GM18873 (cell line): Measurements from ENCODE around the gene FGF8.

Source experiments
- ATAC-seq: cut with Tn5 transposase; IDR thresholded peaks from one replicate; pipeline ENCODE4 v1.9.1; 2021; ENCODE audit warnings: mild to moderate bottlenecking, moderate library complexity, moderate number of reproducible peaks; ENCODE audit not compliant: unreplicated experiment, low FRiP score

FGF8 gene

DNA sequence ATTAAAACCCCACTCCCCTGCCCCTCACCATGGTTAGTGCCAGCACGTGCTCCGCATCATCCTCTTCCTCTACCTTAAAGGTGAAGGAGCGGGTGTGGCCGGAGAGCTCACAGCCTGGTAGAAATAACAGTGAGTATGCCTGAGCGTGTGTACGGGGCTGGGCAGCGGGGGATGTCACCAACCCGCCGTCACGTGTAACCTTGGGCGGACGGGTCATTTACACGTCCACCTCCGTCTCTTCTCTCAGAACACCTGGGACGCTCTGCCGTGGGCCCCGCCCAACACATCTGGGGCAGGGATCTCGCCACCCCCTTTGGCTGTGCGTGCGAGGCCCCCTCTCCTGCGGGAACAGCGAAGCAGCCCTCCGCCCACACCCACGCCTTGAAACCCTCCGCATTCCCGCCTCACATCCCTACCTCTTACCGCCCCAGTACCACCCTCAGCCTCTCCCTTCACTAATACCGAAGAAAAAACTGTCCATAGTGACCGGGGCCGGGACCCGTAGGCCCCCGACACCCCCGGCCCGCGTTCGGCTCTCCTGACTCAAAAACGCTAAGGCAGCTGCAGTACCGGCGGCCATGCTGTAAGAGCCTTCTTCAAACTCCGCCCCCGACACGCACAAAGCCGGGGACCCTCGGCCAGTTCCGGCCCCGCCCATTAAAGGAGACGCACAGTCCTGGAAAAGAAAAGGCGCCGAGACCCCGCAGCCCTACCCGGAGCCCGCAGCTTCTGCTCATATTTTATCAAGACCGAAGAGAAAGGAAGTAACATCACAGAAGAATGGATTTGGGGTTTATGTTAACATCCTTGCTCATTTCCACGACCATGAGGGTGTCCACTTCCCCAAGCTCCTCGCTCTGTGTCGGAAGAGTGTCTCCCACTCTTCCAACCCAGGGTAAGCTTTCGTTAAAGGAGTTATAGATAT lies 7.2 kb upstream of the FGF8 start, which contains the start of gene NPM3:
TSS of gene NPM3 (minus strand) at position 636 of the 925 bp plus-strand sequence. CDS start at position 580, 56 bp downstream.
- ATAC-seq = no peak

DNA sequence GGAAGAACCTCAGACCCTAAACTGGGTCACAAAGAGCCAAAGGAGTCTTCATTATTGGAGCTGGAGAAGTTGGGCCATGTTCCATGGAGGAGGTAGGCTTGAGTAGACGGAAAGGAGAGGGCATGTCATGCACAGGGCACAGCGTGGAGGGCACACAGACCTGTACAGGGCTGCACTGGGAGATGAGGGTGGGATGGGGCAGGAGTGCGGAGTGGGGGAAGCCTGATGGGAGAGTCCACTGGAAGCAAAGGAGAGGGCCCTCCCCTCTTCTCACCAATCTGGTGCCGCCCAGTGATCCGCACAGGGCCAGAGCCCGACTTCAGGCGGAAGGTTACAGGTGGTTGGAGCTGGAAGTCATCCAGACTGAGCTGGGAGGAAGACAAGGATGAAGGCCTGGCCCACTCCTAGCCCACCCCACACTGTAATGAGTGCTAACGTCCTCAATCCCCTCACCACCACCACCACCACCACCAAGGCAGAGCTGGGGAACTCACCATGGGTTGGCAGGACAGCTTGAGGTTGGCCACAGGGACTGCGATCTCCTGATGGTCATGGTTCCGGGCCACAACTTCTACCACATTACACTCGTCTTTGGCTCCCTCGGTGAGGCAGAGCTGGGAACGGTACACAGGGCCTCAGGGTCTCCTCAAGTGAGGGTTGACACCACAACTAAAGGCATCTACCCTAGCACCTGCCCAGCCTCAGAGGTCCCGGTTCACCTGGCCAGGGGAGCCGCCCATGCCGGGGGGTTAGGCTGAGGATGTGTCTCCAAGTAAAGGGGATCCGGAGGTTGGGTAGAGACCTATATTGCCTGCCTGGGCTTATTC lies 6.3 kb upstream of the FGF8 start:
- ATAC-seq = no peak

DNA sequence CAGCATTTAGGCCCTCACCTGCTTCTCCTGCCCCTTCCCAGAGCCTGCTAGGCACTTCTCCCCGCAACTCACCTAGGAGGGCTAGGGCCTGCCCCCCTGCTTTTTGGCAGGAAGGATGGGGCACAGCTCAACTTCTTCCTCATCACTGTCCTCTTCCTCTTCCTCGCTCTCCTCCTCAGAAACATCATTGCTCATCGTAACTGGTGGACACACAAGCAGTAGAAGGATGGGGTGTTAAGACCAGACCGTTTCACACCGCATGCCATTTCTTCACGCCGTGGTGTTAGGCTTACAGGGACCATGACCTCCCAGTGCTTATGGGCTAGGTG lies 5.7 kb upstream of the FGF8 start:
- no peak for ATAC-seq

DNA sequence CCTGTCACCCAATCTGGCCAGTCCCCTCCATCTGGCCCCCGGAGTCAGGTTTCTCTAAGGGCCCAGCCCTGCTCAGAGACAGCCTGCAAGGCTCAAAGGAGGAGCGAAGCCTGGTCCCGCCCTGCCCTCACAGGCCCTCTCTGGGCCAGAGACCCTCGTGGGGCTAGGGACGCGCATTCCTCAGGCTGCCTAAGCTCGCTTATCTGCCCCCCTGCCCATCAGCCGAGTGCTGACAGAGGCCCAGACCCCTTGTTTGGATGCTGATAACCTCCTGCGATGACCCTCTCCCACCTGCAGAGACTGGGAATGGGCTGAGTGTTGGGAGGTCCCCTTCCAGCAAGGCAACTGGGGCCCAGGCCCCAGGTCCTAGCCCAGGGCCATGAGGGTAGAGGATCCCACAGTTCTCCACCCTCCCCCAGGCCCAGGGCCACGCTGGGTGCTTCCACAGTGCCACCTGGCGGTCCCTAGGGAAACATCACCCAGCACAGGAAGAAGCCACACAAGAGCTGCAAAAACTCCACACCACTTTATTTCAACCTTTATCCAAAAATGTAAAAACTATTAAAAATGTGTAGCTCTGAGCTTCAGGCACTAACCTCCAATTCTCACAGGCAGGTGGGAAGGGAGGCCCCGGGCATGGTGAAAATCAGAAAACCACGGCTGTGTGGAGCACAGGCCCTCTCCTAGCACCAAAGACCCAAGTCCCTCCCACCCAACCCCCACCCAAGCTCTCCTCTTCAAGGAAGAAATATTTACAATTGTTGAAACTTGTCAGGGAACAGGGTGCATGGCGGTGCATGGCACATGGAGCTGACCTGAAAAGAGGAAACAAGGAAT lies 5.1 kb upstream of the FGF8 start:
- no peak for ATAC-seq

DNA sequence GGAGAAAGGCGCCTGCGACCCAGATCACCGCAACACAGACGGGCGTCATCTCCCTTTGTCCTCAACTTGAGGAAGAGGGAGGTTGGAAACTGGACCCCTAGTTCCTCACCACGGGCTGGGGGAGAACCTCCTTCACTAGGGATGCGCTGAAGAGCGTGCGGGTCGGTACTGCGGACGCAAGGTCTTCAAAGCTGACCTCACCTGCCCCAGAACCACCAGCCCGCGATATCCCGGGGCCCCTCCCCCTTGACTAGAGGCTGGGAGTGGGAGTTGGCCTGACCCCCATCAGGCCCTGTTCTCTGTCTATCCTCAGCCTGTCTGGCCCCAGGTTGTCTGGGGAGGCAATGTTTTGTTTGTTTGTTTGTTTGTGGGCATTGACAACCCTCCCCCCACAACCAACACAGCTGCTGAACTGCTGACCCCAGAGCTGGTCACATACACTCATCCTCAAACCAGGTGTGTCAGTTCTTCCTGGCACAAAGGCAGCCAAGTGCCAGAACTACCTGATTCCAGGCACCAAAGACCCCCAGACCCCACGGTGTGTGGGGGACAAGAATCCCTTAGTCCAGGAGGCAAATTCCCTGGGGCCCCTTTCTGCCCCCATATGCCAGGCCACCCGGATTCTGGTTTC lies 4.4 kb upstream of the FGF8 start:
- no peak for ATAC-seq

DNA sequence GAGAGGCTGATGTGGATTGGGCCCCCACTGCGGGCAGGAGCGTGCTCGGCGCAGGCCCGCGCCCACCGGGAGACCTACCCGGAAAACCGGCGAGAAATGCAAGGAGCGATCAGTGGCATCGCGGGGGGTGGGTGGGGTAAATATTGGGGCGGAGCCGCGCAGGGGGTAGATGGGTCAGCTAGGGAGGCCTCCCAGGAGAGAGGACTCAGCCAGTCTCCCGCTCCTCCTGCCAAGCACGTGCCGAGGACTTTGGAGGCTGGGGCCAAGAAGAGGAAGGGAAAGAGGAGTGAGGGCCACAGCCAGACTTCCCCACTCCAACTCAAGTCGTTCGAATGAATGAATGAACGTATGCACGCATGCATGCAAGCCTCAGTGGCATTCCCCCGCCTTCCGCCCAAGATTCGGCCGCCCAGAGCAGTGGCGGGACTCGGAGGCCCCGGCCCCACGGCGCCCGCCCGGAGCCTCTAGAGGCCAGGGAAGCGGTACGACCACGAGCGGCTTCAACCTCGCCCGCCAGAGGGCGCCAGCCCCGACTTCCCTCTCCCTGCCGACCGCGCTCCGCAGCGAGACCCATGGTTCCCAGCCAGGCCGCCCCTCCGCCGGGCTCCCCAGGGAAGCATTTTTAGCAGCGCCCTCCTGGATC lies 3.8 kb upstream of the FGF8 start:
- no peak for ATAC-seq

DNA sequence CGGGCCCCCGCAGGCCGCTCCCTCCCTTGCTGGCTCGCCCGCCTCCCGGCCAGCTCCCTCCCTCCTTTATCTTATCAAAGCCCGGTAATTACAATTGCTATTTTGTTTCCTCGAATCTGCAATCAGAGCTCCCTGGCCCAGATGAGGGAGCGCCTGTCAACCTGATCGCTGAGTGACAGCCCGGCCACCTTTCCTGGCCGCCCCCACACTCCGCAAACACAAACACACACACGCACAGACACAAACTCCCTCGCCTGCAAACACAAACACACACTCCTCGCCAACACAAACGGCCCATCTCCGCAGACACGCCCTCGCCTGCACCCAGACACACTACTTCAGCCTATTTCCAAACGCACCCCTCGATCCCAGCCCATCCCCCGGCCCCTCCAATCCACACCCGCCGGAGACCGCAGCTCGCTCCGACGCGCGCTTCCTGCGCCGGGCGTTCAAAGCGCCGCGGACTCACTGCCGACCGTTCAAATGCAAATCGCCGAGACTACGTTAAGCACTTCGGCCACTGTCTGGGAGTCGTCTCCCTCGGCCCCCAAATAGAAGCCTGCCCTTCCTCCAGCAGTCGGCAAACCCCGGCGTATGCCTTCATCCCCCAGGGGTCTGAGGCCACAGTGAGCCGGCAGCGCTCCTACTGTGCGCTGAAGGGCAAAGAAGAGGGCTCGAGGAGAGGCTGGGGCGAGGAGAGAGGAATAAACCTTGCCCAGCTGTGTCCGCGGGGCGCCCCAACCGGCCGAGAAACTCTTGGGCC lies 3.0 kb upstream of the FGF8 start:
- no peak for ATAC-seq

DNA sequence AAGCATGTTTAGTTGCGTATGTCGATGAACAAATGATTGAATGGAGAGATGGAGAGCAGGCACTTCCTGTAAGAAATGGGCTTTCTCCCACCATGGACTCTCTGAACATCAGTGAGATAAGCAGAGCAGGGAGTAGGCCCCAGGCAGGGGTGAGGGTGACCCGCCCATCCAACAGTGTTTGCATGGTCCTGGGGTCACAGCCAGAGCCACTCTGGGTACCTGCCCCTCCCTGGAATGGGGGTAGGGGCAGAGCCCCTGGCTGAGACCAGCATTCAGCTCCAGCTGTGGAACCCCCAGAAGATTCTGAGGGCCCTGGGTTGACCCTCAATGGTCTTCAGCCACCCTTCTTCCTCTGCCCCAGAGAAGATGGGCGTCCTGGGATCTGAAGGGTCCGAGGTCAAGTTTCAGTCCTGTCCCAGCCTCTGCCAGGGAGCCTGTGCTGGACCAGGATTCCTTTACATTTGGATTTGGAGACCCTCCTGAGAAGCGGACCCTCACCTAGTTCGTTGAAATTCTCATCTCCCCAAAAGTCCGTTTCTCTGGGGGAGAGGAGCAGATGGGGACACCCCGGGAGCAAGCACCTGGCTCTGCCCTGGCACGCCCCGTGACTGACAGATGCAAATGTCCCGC lies 2.4 kb upstream of the FGF8 start:
- no peak for ATAC-seq

DNA sequence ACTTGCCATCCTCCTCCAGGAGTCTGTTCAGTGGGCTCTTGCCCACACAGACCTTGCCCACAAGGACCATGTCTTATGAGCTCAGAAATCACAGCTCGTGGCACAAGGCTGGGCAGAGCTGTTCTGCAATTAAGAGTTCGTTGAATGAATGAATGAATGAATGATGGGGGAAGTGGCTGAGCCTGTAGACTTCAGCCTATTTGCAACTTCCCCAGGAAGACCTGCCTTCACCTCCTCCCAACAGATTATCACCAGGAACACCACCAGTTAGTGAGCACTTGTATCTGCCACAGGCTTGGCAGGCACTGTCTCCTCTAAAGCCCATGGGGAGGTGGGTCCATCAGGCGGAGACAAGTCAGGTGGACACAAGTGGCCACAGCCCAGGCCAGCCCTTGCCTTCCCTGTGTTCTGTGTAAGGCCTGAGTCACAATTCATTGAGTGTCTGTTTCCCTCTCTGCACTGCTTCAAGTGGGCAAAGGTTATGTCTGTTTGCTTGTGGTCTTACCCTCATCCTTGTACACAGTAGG lies 1.8 kb upstream of the FGF8 start:
- no peak for ATAC-seq

DNA sequence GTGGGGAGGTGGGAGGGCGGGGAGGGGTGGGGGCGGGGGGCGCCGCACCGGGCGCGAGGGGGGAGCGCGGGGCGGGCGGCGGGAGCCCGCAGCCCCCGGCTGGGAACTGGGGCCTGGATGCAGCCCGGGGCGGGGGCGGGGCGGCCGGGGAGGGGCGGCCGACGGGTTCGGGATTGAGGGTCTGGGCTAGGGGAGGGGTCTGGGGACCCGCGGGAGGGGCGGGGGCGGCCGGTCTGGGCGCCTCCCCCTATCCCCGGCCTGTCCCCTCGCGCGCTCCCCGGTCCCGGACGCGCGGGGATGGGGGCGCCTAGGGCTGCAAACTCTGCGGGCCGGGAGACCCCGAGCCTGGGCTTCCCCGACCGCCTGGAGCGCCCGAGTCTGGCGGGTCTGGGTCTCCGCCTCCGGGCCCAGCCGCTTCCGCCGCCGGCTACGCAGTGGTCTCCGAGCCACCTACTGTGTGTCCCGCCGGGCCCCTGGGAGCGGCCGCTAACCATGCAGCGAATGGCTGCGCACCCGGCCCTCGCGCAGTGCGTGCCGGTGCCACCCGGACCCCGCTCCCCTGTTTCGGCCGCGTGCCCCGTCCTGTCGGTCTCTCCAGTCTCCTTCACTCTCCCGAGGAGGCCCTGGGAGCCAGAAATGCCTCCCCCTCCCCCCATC lies 375 bp upstream of the FGF8 start:
- ATAC-seq = no peak

DNA sequence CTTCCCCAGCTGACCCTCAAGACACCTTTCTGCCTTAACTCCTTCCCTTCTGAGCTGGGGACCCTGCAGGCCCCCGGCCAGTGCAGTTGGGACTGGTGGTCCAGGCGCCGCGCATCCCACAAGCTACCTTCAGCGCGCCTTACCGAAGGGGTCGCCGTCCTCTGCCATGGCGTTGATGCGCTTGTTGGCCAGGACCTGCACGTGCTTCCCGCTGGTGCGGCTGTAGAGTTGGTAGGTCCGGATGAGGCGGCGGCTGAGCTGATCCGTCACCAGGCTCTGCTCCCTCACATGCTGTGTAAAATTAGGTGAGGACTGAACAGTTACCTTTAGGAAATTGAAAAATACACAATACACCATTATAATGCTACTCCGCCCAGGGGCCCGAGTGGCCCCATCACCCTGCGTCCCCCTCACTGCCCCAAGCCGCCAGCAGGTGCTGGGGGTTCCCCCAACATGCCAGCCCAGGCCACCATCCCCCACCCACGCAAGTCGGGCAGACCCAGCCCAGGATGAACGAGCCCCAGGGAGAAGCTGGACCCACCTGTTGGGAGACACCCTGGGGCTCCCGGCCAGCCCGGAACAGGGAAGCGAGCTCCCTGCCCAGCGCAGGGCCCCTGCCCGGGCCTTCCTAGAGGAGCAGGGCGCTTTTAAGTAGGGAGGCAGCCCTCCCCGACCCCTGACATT lies 1.2 kb downstream of the FGF8 start:
- no peak for ATAC-seq

DNA sequence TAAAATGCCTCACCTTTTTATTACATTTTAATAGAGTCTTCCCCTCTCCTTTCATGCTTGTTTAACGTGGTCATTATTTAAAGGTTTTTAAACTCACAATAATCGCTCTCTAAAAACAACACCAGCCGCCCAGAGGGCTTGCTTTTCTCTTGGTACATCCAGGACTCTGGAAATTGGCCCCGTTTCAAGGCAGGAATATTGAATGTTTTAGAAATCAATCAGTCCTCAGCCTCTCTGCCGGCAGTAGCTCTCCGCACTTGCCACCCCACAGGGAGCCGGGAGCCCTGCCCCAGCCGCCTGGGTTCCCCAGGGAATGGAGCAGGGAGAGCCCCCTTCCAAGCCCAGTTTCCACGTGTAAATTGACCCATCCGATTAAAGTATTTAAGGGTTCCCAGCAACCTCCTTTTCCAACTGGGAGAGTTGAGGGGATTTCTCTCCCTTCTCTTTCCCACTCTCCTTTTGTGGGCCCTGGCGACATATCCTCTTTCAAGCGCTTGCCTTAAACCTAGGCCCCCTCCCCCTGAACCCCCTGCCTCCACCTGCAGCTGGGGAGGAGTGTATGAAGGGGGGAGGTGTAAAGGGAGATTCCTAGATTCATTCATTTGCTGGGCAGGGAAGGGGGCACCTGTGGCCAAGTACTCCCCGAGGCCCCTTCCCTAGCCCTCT lies 1.9 kb downstream of the FGF8 start:
- ATAC-seq = no peak

DNA sequence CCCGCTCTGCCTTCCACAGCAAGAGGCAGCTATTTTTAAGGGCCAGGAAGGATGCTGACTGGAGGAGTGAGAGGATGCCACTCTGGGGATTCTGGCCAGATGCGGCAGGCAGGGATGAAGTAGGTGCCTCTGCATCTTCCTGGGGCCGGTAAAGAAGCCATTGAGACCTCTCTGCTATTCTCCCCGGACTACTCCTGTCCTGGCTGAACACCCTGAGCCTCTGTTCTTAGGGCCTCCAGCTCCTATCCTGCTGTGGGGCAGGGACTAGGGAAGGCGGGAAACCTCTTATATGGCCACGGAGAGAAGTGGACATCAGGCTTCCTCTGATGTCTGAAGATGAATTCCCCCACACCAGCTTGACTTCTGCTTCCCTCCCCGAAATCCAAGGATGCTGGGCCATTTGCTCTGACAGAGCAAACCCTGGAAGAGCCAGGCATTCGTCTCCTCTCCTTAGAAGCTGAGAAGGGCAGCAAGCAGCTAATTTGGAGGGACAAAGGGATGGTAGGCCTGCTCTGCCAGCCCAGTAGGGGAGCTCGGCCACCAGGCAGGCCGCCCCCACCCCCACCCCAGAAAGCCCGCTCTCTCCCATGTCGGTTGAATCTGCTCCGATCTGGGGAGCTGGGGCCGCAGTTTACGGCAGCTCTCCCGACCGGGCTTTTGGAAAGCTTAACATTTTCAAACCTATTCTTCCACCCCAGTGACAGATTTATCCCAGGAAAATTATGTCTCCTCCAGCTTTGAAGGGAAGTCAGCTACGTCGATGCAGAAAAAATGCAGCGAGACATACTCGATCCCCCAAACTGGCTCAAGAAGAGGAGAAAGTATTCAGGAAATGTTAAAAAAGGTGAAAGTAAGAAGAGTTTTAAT lies 2.8 kb downstream of the FGF8 start:
- ATAC-seq = no peak

DNA sequence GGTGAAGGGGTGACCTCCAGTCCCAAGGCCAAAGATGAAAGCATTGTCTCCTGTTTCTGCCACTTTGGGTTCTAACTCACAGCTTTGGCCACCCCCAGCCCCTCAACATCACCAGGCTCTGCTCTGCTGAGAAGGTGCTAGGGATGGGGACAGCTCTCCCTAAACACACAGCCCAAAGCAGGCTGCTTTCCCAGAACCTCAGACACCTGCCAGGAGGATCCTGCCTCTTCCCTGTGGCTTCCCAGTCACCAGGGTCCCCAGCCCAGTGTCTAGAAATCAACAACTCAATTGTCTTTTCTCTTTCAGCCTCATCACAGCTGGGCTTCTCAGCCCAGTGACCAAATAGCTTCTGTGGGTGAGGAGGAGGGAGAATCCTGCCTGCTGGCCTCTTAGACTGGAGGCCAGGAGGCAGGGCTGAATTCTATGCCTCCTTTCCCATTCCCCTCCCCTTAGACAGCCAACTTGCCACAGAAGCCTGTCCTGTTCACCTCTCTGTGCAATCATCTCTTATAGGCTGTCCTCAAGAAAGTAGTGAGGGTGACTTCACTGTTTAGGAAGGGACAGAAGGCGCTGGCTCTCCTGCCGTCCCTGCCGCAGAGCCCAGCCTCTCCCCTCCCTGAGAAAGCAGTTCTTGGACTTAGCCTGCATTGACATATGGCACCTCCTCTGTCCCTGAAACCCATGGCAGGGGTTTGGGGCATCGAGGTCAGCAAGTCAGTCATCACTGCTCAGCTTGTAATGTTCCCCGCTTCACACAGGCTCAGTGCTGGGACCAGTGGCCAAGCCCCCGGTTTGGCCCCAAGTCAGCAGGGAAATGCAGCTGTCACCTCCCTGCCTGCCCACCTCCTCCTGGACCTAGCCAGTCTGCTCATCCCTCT lies 3.7 kb downstream of the FGF8 start:
- ATAC-seq = no peak

DNA sequence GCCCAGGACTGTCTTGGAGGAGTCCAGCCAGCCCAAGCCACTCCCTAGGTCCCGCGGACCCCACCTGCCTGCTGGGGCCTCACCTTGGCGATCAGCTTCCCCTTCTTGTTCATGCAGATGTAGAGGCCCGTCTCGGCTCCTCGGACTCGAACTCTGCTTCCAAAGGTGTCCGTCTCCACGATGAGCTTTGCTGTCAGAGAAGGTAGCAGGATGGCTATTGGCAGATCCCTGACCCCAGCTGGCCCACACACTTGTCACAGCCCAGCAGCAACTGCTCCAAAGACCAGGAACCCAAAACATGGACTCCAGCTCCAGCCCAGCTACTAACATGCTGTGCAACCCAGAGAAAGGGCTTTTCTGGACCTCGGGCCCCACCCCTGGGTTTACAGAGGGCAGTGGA lies 4.5 kb downstream of the FGF8 start:
- no peak for ATAC-seq
